ENCODE data around the gene TPCN2.

The TPCN2 gene

DNA sequence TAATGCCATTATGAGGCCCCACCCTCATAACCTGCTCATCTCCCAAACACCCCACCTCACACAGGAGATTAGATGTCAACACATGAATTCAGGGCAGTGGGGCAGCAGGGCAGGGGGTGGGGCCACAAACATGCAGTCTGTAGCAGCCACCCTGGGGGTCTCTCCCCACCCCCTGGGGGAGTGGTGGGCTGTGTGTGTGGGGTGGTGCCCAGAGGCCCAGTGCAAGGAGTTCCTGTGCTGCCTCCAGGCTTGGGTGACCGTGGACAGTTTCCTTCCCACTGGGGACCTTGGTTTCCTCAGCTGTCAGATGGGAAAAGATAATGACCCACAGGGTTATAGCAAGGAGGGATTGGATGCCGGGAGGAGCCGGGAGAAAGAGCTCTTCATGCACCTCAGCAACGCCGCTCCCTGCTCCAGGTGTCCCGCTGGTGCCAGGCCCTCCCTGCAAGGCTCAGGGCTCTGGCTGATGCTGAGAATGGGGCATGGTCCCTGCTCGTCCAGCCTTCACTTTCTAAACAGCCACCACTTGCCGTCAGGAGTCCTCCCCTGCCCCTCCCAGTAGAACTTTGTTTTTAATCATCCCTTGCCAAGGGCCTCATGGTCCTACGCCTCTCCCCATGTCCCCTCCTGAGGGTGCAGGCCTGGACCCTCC lies 33.7 kb upstream of the TPCN2 start:
- no peaks in the 10 kb centered on the region for H3K4me1 Mint-ChIP-seq (ENCODE audit: low read depth)
- no peak for DNase-seq (ENCODE audit: low spot score)

GRCh38 chr11:69017951-69018350 lies 30.8 kb upstream of the TPCN2 start:
- DNase-seq (ENCODE audit: low spot score) = no peak
- Mint-ChIP-seq H3K27me3 (ENCODE audit: low read depth) (peaks cover 4% of the 10 kb centered on the region), H3K27ac (no peak overlapping the region), H3K9me3 (no peaks in the 10 kb centered on the region), H3K36me3 (ENCODE audit: low read depth) (no peaks in the 10 kb centered on the region), H3K4me1 (ENCODE audit: low read depth) (no peaks in the 10 kb centered on the region), H3K4me3 (no peak overlapping the region)

More for the DNA sequence above, 33.7 kb upstream of the TPCN2 start:
- Mint-ChIP-seq H3K27me3 (ENCODE audit: low read depth) (peaks cover 21% of the 10 kb centered on the region), H3K9me3 (no peaks in the 10 kb centered on the region), H3K36me3 (ENCODE audit: low read depth) (no peaks in the 10 kb centered on the region), H3K4me3 (no peak overlapping the region), H3K27ac (no peak overlapping the region)

GRCh38 chr11:69018924-69019323 lies 29.8 kb upstream of the TPCN2 start:
- no peaks in the 10 kb centered on the region for H3K36me3 Mint-ChIP-seq (ENCODE audit: low read depth)
- no peak overlapping the region for H3K4me3 Mint-ChIP-seq
- H3K27me3 Mint-ChIP-seq (ENCODE audit: low read depth) = peaks cover 2% of the 10 kb centered on the region
- no peaks in the 10 kb centered on the region for H3K9me3 Mint-ChIP-seq
- no peak overlapping the region for H3K27ac Mint-ChIP-seq
- H3K4me1 Mint-ChIP-seq (ENCODE audit: low read depth) = no peaks in the 10 kb centered on the region
- DNase-seq (ENCODE audit: low spot score) = no peak

DNA sequence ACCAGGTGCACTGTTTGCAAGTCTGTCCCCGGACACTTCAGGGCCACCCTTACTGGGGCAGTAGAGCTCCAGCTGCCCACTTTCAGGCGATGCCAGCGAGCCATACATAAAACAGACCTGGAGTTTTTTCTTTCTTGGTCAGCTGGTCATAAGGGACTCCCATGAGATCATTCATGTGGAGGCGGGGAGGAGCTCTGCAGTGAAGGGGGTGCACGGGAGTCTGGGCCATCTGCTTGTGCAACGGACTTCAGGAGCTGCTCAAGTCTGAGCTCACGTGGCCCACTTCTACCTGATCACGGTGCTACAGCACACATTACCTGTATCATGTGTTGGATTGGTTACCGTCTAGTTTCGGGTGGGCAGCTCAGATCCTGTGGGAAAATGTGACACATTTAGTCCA lies 26.5 kb upstream of the TPCN2 start:
- H3K27ac Mint-ChIP-seq = no peak overlapping the region
- H3K4me3 Mint-ChIP-seq = no peak overlapping the region
- H3K9me3 Mint-ChIP-seq = no peaks in the 10 kb centered on the region
- H3K27me3 Mint-ChIP-seq (ENCODE audit: low read depth) = no peaks in the 10 kb centered on the region
- DNase-seq (ENCODE audit: low spot score) = no peak
- no peaks in the 10 kb centered on the region for H3K4me1 Mint-ChIP-seq (ENCODE audit: low read depth)
- no peaks in the 10 kb centered on the region for H3K36me3 Mint-ChIP-seq (ENCODE audit: low read depth)

DNA sequence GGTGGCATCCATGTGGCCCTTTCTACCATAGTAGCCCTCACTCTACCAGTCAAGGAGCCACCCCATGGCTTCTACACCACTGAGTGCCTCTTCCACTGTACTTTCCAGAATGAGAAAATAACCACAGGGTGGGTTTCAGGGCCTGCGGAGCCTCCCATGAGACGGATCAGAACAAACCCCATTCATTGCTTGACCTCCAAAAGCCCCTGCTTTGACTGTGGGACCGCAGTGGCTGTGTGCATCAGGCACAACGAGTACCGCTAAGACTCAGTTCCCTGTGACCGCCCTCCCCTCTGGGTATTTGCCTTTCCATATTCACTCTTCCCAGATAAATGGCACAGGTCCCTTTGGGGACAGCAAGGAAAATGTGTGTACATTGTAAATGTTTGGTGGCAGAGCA lies 24.2 kb upstream of the TPCN2 start:
- no peaks in the 10 kb centered on the region for H3K4me1 Mint-ChIP-seq (ENCODE audit: low read depth)
- H3K9me3 Mint-ChIP-seq = no peaks in the 10 kb centered on the region
- no peaks in the 10 kb centered on the region for H3K27me3 Mint-ChIP-seq (ENCODE audit: low read depth)

GRCh38 chr11:69027704-69028372 lies 20.9 kb upstream of the TPCN2 start:
- Mint-ChIP-seq H3K9me3 (no peaks in the 10 kb centered on the region), H3K27ac (no peak overlapping the region), H3K27me3 (ENCODE audit: low read depth) (peaks cover 4% of the 10 kb centered on the region), H3K4me1 (ENCODE audit: low read depth) (no peaks in the 10 kb centered on the region), H3K4me3 (no peak overlapping the region), H3K36me3 (ENCODE audit: low read depth) (no peaks in the 10 kb centered on the region)
- no peak for DNase-seq (ENCODE audit: low spot score)

More for the DNA sequence above, 24.2 kb upstream of the TPCN2 start:
- no peak for DNase-seq (ENCODE audit: low spot score)
- Mint-ChIP-seq H3K36me3 (ENCODE audit: low read depth) (no peaks in the 10 kb centered on the region), H3K4me3 (no peak overlapping the region), H3K27ac (no peak overlapping the region)

- no peak overlapping the region for H3K4me3 Mint-ChIP-seq
- H3K27ac Mint-ChIP-seq = no peak overlapping the region
- H3K36me3 Mint-ChIP-seq (ENCODE audit: low read depth) = no peaks in the 10 kb centered on the region
- H3K4me1 Mint-ChIP-seq (ENCODE audit: low read depth) = no peaks in the 10 kb centered on the region
- H3K9me3 Mint-ChIP-seq = no peaks in the 10 kb centered on the region
- H3K27me3 Mint-ChIP-seq (ENCODE audit: low read depth) = peaks cover 4% of the 10 kb centered on the region
- no peak for DNase-seq (ENCODE audit: low spot score)
Observed at GRCh38 chr11:69030301-69030700, 18.4 kb upstream of the TPCN2 start.

- DNase-seq (ENCODE audit: low spot score) = no peak
- Mint-ChIP-seq H3K4me1 (ENCODE audit: low read depth) (no peaks in the 10 kb centered on the region), H3K36me3 (ENCODE audit: low read depth) (no peaks in the 10 kb centered on the region), H3K27me3 (ENCODE audit: low read depth) (peaks cover 4% of the 10 kb centered on the region), H3K9me3 (no peaks in the 10 kb centered on the region), H3K27ac (no peak overlapping the region), H3K4me3 (no peak overlapping the region)
Observed at GRCh38 chr11:69032833-69033232, 15.9 kb upstream of the TPCN2 start.

GRCh38 chr11:69033431-69033830 lies 15.3 kb upstream of the TPCN2 start:
- Mint-ChIP-seq H3K36me3 (ENCODE audit: low read depth) (no peaks in the 10 kb centered on the region), H3K4me1 (ENCODE audit: low read depth) (no peaks in the 10 kb centered on the region)

GRCh38 chr11:69034123-69034867 lies 14.4 kb upstream of the TPCN2 start:
- Mint-ChIP-seq H3K4me1 (ENCODE audit: low read depth) (no peaks in the 10 kb centered on the region), H3K36me3 (ENCODE audit: low read depth) (no peaks in the 10 kb centered on the region), H3K27ac (no peak overlapping the region), H3K4me3 (no peak overlapping the region), H3K27me3 (ENCODE audit: low read depth) (peaks cover 4% of the 10 kb centered on the region), H3K9me3 (no peaks in the 10 kb centered on the region)
- no peak for DNase-seq (ENCODE audit: low spot score)

More at GRCh38 chr11:69033431-69033830, 15.3 kb upstream of the TPCN2 start:
- no peak for DNase-seq (ENCODE audit: low spot score)
- H3K9me3 Mint-ChIP-seq = no peaks in the 10 kb centered on the region
- H3K27ac Mint-ChIP-seq = no peak overlapping the region
- peaks cover 4% of the 10 kb centered on the region for H3K27me3 Mint-ChIP-seq (ENCODE audit: low read depth)
- H3K4me3 Mint-ChIP-seq = no peak overlapping the region

DNA sequence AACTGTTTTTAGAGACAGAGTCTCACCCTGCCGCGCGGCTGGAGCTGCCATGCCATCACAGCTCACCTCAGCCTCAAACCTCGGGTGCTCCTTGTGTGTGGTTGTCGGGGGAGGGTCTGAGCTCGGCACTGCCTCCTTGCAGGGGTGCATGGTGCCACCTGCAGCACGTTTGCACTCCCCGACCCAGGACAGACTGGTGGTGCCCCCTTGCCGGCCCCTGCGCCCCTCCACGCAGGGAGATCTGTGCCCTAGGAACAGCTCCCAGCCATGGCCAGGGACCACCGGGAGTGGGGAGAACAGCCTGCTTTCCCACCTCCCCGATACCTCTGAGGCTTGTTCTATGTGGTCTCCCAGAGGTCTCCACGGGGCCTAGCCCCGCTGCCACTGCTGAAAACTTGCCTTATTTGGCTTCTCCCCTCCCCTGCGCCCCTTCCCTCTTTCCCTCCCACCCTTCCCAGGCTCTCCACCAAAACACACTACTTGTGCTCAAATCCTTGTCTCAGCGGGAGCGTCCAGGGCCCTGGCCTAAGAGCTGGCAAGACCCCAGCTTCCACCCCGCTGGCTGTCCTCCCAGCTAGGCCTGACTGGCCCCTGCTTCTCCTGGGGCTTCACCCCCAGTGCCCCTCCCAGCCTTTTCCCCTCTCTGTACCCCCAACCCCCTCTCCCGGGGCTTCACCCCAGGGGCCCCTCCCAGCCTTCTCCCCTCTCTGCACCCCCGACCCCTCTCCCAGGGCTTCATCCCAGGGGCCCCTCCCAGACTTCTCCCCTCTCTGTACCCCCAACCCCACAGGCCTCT lies 13.4 kb upstream of the TPCN2 start:
- no peaks in the 10 kb centered on the region for H3K9me3 Mint-ChIP-seq
- DNase-seq (ENCODE audit: low spot score) = no peak
- H3K27ac Mint-ChIP-seq = no peak overlapping the region
- no peak overlapping the region for H3K4me3 Mint-ChIP-seq
- H3K27me3 Mint-ChIP-seq (ENCODE audit: low read depth) = peaks cover 1% of the 10 kb centered on the region
- H3K36me3 Mint-ChIP-seq (ENCODE audit: low read depth) = no peaks in the 10 kb centered on the region
- H3K4me1 Mint-ChIP-seq (ENCODE audit: low read depth) = no peaks in the 10 kb centered on the region

GRCh38 chr11:69035946-69036340 lies 12.8 kb upstream of the TPCN2 start:
- no peaks in the 10 kb centered on the region for H3K9me3 Mint-ChIP-seq
- no peaks in the 10 kb centered on the region for H3K36me3 Mint-ChIP-seq (ENCODE audit: low read depth)
- no peak overlapping the region for H3K27ac Mint-ChIP-seq
- H3K4me1 Mint-ChIP-seq (ENCODE audit: low read depth) = no peaks in the 10 kb centered on the region
- H3K27me3 Mint-ChIP-seq (ENCODE audit: low read depth) = no peaks in the 10 kb centered on the region
- DNase-seq (ENCODE audit: low spot score) = no peak
- no peak overlapping the region for H3K4me3 Mint-ChIP-seq

GRCh38 chr11:69037074-69037473 lies 11.7 kb upstream of the TPCN2 start:
- no peak for DNase-seq (ENCODE audit: low spot score)
- H3K27ac Mint-ChIP-seq = no peak overlapping the region

GRCh38 chr11:69037544-69037943 lies 11.2 kb upstream of the TPCN2 start:
- no peaks in the 10 kb centered on the region for H3K36me3 Mint-ChIP-seq (ENCODE audit: low read depth)
- DNase-seq (ENCODE audit: low spot score) = no peak
- no peak overlapping the region for H3K27ac Mint-ChIP-seq
- H3K4me1 Mint-ChIP-seq (ENCODE audit: low read depth) = no peaks in the 10 kb centered on the region
- no peaks in the 10 kb centered on the region for H3K9me3 Mint-ChIP-seq
- no peaks in the 10 kb centered on the region for H3K27me3 Mint-ChIP-seq (ENCODE audit: low read depth)
- no peak overlapping the region for H3K4me3 Mint-ChIP-seq

More at GRCh38 chr11:69037074-69037473, 11.7 kb upstream of the TPCN2 start:
- Mint-ChIP-seq H3K9me3 (no peaks in the 10 kb centered on the region), H3K27me3 (ENCODE audit: low read depth) (no peaks in the 10 kb centered on the region), H3K4me3 (no peak overlapping the region), H3K36me3 (ENCODE audit: low read depth) (no peaks in the 10 kb centered on the region), H3K4me1 (ENCODE audit: low read depth) (no peaks in the 10 kb centered on the region)

Data from T-helper 2 cell treated with Interferon-gamma antibody and Interleukin-4, amounts not matched to agents 5 μg/mL and 100 μg/mL, for 36 hours (primary cell).